ENCODE measurements around the gene TCF7L1.

GRCh38 chr2:85148190-85148589 lies 15.0 kb downstream of the TCF7L1 start:
- TF ChIP-seq POLR2A (IDR thresholded peaks at IDR 0.05): no peak
- no peak for TF ChIP-seq CTCF (IDR thresholded peaks at IDR 0.05)
- no peak for TF ChIP-seq POLR2AphosphoS5 (IDR thresholded peaks at IDR 0.05)
- no peak for TF ChIP-seq EP300 (IDR thresholded peaks at IDR 0.05)

All from suprapubic skin (tissue), 4 donors.